Testis (tissue), 2 donors: ENCODE data around the gene STIM2.

Experiments used
- POLR2A ChIP-seq: fragments of 450-650 bp; IDR thresholded peaks from one replicate; pipeline ENCODE4 v1.6.1; 2017; ENCODE audit warnings: antibody characterized with exemption, mild to moderate bottlenecking, moderate library complexity
- TF ChIP-seq, protein P1 (sequence below), 3 experiments: fragments of 450-650 bp in 2 of 3; fragments of 200-600 bp in 1 of 3; sonication (generic) in 1 of 3; IDR thresholded peaks; one replicate each; pipeline ENCODE4 v1.5.1; 2016 to 2019; ENCODE audit warnings: antibody characterized with exemption in 3 of 3, mild to moderate bottlenecking in 2 of 3, moderate library complexity in 1 of 3

DNA sequence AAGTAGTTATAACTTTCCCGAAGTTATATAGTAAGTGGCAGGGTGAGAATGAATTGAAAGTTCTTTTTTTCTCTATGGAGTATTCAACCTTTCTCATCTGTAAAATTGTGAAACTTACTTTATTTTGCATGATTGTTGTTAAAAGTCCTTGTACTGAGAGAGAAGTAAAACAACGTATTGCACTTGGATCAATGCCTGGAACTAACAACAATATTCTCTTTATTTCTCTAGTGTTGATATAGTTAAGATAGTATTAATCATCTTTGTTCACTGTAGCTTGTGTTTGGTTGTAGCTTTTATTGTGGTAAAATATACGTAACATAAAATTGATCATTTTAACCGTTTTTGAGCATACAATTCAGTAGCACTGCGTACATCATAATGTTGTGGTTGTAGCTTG, 48.7 kb downstream of the STIM2 start:
- TF ChIP-seq, protein P1, sequence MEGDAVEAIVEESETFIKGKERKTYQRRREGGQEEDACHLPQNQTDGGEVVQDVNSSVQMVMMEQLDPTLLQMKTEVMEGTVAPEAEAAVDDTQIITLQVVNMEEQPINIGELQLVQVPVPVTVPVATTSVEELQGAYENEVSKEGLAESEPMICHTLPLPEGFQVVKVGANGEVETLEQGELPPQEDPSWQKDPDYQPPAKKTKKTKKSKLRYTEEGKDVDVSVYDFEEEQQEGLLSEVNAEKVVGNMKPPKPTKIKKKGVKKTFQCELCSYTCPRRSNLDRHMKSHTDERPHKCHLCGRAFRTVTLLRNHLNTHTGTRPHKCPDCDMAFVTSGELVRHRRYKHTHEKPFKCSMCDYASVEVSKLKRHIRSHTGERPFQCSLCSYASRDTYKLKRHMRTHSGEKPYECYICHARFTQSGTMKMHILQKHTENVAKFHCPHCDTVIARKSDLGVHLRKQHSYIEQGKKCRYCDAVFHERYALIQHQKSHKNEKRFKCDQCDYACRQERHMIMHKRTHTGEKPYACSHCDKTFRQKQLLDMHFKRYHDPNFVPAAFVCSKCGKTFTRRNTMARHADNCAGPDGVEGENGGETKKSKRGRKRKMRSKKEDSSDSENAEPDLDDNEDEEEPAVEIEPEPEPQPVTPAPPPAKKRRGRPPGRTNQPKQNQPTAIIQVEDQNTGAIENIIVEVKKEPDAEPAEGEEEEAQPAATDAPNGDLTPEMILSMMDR (IDR thresholded peaks at IDR 0.05): no peak
- TF ChIP-seq POLR2A: no peak
